ENCODE measurements around the gene ASIC4. TPM values are rescaled to one million over a fixed set of nuclear protein-coding genes. Genes with fewer than 3 reads are reported as not detected.

Gene ASIC4
- total RNA-seq, 1 donor from 2014 or later: 0.55 TPM

GRCh38 chr2:219511547-219512325 is 2.5 kb upstream of the ASIC4 start:
- peaks cover 57% of the 10 kb centered on the region for H3K27me3 ChIP-seq

GRCh38 chr2:219512524-219513216 is 1.6 kb upstream of the ASIC4 start:
- H3K4me1 ChIP-seq: peaks cover 3% of the 10 kb centered on the region
- no peak for DNase-seq
- intact Hi-C loops (cut with DNase I): no loop called here
- H3K27ac ChIP-seq: no peak overlapping the region
- no peaks in the 10 kb centered on the region for H3K36me3 ChIP-seq
- H3K4me3 ChIP-seq: no peak overlapping the region
- ATAC-seq: no peak
- H3K27me3 ChIP-seq: peaks cover 63% of the 10 kb centered on the region
- TF ChIP-seq CTCF (IDR thresholded peaks at IDR 0.05): no peak
- no peaks in the 10 kb centered on the region for H3K9me3 ChIP-seq

More at GRCh38 chr2:219511547-219512325, 2.5 kb upstream of the ASIC4 start:
- no peak for TF ChIP-seq CTCF (IDR thresholded peaks at IDR 0.05)
- Histone ChIP-seq H3K9me3 (no peaks in the 10 kb centered on the region), H3K27ac (no peak overlapping the region), H3K4me1 (peaks cover 3% of the 10 kb centered on the region), H3K4me3 (no peak overlapping the region), H3K36me3 (peaks cover 6% of the 10 kb centered on the region)
- intact Hi-C loops (cut with DNase I): no loop called here
- ATAC-seq (no peak), DNase-seq (no peak)

- no peak for ATAC-seq
- Histone ChIP-seq H3K4me1 (peaks cover 3% of the 10 kb centered on the region), H3K36me3 (no peaks in the 10 kb centered on the region), H3K4me3 (no peak overlapping the region), H3K27me3 (peaks cover 72% of the 10 kb centered on the region), H3K27ac (no peak overlapping the region), H3K9me3 (no peaks in the 10 kb centered on the region)
- DNase-seq: no peak
- intact Hi-C loops (cut with DNase I): no loop called here
- TF ChIP-seq CTCF (IDR thresholded peaks at IDR 0.05): no peak
Measured at GRCh38 chr2:219513787-219514186, 495 bp upstream of the ASIC4 start.

GRCh38 chr2:219514836-219515235 is 554 bp downstream of the ASIC4 start:
- DNase-seq: no peak
- intact Hi-C loops (cut with DNase I): no loop called here
- H3K4me1 ChIP-seq: peaks cover 2% of the 10 kb centered on the region
- H3K4me3 ChIP-seq: no peak overlapping the region
- H3K36me3 ChIP-seq: no peaks in the 10 kb centered on the region
- no peak for TF ChIP-seq CTCF (IDR thresholded peaks at IDR 0.05)
- no peak overlapping the region for H3K27ac ChIP-seq
- H3K27me3 ChIP-seq: peaks cover 82% of the 10 kb centered on the region
- ATAC-seq: no peak
- H3K9me3 ChIP-seq: no peaks in the 10 kb centered on the region

- no peak for TF ChIP-seq CTCF (IDR thresholded peaks at IDR 0.05)
- intact Hi-C loops (cut with DNase I): no loop called here
- no peaks in the 10 kb centered on the region for H3K9me3 ChIP-seq
- H3K27me3 ChIP-seq: peaks cover 86% of the 10 kb centered on the region
- no peaks in the 10 kb centered on the region for H3K36me3 ChIP-seq
- ATAC-seq (no peak), DNase-seq (no peak)
- no peaks in the 10 kb centered on the region for H3K4me1 ChIP-seq
- H3K4me3 ChIP-seq: no peak overlapping the region
- no peak overlapping the region for H3K27ac ChIP-seq
Measured at GRCh38 chr2:219515874-219516629, 1.8 kb downstream of the ASIC4 start.

All from upper lobe of right lung (tissue), 1 donor.